Measurements from ENCODE around the gene LRMDA.

Gene LRMDA

GRCh38 chr10:75418712-75419111 lies 12.7 kb upstream of the LRMDA start:
- DNase-seq (ENCODE audit: low spot score), result no peak

GRCh38 chr10:75422913-75423312 lies 8.5 kb upstream of the LRMDA start:
- no peak for DNase-seq (ENCODE audit: low spot score)

GRCh38 chr10:75424571-75424970 lies 6.9 kb upstream of the LRMDA start:
- DNase-seq (ENCODE audit: low spot score), result no peak

GRCh38 chr10:75425291-75426079 lies 5.9 kb upstream of the LRMDA start:
- DNase-seq (ENCODE audit: low spot score), result no peak

GRCh38 chr10:75426880-75427279 lies 4.5 kb upstream of the LRMDA start:
- DNase-seq (ENCODE audit: low spot score), result no peak

GRCh38 chr10:75427951-75428350 lies 3.5 kb upstream of the LRMDA start:
- no peak for DNase-seq (ENCODE audit: low spot score)

GRCh38 chr10:75428434-75429158 lies 2.8 kb upstream of the LRMDA start:
- no peak for DNase-seq (ENCODE audit: low spot score)

- no peak for DNase-seq (ENCODE audit: low spot score)
Observed at GRCh38 chr10:75429159-75429827, 2.1 kb upstream of the LRMDA start.

- peak; percentile 21 for DNase-seq (ENCODE audit: low spot score)
Observed at GRCh38 chr10:75430000-75430763, 1.2 kb upstream of the LRMDA start.

- no peak for DNase-seq (ENCODE audit: low spot score)
Observed at GRCh38 chr10:75432176-75432575, 752 bp downstream of the LRMDA start.

- DNase-seq (ENCODE audit: low spot score), result no peak
Observed at GRCh38 chr10:75432763-75433162, 1.3 kb downstream of the LRMDA start.

GRCh38 chr10:75433216-75433615 lies 1.8 kb downstream of the LRMDA start:
- DNase-seq (ENCODE audit: low spot score), result no peak

GRCh38 chr10:75434291-75434690 lies 2.9 kb downstream of the LRMDA start:
- DNase-seq (ENCODE audit: low spot score), result no peak

GRCh38 chr10:75435291-75435690 lies 3.9 kb downstream of the LRMDA start:
- DNase-seq (ENCODE audit: low spot score), result no peak

GRCh38 chr10:75436896-75437295 lies 5.5 kb downstream of the LRMDA start:
- DNase-seq (ENCODE audit: low spot score), result no peak

GRCh38 chr10:75437693-75438092 lies 6.3 kb downstream of the LRMDA start:
- DNase-seq (ENCODE audit: low spot score), result no peak

GRCh38 chr10:75438275-75438674 lies 6.9 kb downstream of the LRMDA start:
- no peak for DNase-seq (ENCODE audit: low spot score)

GRCh38 chr10:75439811-75440210 lies 8.4 kb downstream of the LRMDA start:
- no peak for DNase-seq (ENCODE audit: low spot score)

- DNase-seq (ENCODE audit: low spot score), result no peak
Observed at GRCh38 chr10:75440271-75440793, 8.9 kb downstream of the LRMDA start.

- no peak for DNase-seq (ENCODE audit: low spot score)
Observed at GRCh38 chr10:75441196-75441595, 9.8 kb downstream of the LRMDA start.

- no peak for DNase-seq (ENCODE audit: low spot score)
Observed at GRCh38 chr10:75441682-75442081, 10.3 kb downstream of the LRMDA start.

GRCh38 chr10:75443362-75443761 lies 11.9 kb downstream of the LRMDA start:
- DNase-seq (ENCODE audit: low spot score), result no peak
